COLO668 (cell line): ENCODE data around the gene IFNA2.
"Not testable (repeated sequence)": the region's sequence is repeated elsewhere in the genome, so short reads cannot be mapped to it uniquely, and the experiment has no call there.

Experiments
- DNase-seq: peaks from one replicate; lab custom pipeline; 2025; ENCODE audit not compliant: unreplicated experiment; lab: John Stamatoyannopoulos, UW

Gene IFNA2

GRCh38 chr9:21385131-21385670 is at the start of gene IFNA2:
TSS of gene IFNA2 (minus strand) at chr9:21385398. CDS start at chr9:21385329, 69 bp downstream.
- DNase-seq = no peak

GRCh38 chr9:21435015-21435383 is 49.8 kb upstream of the IFNA2 start:
- not testable (repeated sequence) for DNase-seq

DNA sequence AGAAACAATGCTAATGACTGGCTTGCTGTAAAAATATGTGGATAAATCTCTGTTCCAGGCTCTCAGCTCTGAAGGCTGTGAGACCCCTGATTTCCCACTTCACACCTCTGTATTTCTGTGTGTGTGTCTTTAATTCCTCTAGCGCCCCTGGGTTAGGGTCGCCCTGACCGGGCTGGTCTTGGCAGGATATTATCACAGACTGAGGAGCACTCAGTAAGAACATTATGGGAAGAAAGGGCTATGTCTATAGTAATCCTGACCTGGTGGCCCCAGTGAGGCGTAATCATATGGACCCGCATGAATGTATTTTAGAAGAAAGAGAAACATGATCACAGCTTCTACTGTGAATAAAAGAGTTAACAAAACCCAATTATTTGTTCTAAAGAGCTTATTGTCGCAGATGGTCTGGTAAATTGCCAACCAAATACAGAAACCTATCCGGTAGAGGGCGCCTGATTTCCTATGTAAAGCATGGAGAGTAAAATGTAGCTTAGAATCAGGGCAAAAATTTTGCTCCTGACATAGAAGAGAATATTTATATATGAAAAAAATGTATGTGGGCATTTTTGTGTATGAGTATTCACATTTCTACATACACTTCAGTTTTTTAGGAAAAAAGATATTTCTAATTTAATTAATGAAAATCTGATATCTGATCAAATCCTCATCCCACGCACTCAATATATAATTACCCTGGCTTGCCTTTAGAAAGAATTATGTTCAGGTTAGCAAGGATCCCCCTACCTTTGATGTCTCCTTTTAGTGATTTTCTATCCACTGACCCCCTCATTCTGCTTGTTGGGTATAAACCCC is 49.2 kb upstream of the IFNA2 start:
- peak; percentile 10 for DNase-seq

DNA sequence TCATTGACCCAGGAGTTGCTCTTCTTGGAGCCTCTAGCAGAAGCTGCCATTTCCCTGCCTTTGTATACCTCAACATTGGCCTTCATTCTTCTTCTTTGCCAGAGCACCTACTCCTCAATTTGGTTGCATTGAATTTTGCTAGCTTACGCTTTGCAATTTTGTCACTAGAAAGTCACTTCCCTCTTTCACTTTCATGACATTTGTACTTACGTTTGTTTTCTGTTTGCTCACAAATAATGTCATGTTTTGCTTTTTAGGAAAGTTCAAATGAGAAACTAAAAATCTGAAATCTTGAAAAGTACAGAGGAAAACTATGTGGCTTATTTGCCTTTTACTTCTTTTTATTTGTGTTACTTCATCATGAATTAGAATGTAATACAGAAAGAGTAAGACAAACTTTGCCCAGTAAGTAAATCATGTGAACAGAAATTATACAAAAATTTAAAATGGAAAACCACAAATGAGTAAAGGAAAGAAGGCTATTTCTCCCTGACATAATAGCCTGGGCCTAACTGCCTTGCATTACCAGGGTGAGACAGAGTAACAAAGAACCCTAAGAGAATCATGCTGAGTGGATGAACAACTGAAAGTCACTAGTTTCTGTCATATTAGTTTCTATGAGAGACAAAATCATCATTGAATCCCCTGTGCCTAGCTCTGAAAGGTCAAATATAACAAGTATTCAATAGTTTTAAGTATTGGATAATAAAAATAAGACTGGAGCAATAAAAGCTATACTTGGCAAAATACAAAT is 47.7 kb upstream of the IFNA2 start:
- DNase-seq = no peak

DNA sequence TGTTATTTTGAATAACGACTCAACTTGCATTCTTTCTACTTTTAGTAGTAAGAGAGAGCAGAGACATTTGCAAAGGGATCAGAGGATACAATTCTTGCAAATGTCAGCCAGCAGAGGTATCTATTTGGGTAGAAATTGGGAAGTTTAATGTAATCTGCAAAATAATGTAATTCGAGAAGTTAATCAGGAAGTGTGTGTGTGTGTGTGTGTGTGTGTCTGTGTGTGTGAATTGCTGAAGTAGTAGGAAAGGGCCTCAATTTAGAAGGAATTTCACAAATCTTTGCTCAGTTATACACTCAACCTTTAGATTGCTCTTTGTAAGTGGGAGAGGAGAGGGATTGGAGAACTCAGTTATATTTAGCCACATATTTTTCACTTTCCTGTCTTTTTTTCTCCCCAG is 44.0 kb upstream of the IFNA2 start:
- no peak for DNase-seq

GRCh38 chr9:21428235-21428634 is 43.0 kb upstream of the IFNA2 start:
- no peak for DNase-seq

DNA sequence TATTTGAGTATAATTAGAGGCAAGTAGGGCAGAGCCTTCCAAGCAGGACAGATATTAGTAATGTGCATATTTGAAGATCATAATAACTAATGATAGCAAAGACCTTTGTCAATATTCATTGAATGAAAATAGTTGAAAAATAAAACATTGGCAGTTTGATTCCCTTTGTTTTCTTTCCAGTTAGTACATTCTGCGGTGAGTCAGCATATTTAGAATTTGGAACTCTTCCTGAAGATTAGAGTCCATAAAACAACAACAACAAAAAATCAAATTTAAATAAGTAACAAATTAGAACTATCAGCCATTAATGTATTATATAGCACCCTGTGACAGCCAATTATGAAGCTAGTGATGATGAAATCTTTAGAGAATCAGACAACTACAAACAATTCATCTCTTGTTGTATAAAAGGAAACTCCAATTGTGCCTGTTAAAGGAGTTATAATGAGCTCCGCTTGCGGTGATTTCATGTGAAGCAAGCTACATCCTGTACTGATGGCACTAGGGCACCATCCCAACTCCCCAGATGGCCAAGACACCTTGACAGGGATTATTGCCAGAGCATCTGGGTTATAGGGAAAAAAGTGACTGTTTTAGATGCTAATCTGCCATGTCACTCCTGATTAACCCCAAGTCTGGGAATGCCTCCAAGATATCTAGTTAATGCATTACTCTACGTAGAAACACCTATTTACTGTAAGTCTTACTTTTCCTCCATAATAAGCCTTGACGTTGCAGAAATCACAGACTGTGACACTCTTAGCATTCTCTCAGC is 30.5 kb upstream of the IFNA2 start:
- no peak for DNase-seq

GRCh38 chr9:21414220-21414940 is 29.2 kb upstream of the IFNA2 start:
- no peak for DNase-seq

GRCh38 chr9:21413624-21414023 is 28.4 kb upstream of the IFNA2 start:
- DNase-seq = no peak

- DNase-seq = no peak
Observed at GRCh38 chr9:21413151-21413550, 28.0 kb upstream of the IFNA2 start.

GRCh38 chr9:21412107-21412506 is 26.9 kb upstream of the IFNA2 start:
- DNase-seq = no peak

- no peak for DNase-seq
Observed at GRCh38 chr9:21408817-21409216, 23.6 kb upstream of the IFNA2 start, which contains the start of gene IFNA8. TSS of gene IFNA8 (plus strand) at chr9:21409117. CDS start at chr9:21409177, 60 bp downstream.

- no peak for DNase-seq
Observed at GRCh38 chr9:21404146-21404545, 18.9 kb upstream of the IFNA2 start.

GRCh38 chr9:21402386-21403251 is 17.4 kb upstream of the IFNA2 start:
- DNase-seq = peak; percentile 17

GRCh38 chr9:21399956-21400355 is 14.8 kb upstream of the IFNA2 start:
- no peak for DNase-seq

DNA sequence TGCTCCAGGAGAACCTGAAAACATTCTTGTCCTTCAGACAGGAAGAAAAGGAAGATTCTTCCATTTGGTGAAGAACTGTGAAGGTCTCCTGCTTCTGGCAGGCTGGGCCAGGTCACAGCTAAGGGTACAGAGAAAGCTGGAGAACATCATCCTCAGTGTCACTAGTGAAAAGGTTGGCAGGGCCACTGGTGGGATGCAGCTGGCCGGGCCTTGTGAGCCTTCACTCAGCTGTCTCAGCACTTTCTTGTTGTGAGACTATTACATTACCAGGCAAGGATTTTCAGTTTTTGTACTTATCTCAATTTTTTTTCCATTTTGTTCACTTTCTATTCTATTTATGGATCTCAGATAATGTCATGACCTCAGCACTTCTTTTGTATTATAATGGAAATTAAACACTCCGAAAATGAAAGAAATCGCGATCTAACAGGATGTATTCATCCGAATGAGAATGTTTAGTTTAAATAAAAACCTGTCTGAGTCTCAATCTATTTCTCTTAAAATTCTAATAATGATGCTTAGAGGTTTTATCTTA is 13.8 kb upstream of the IFNA2 start:
- DNase-seq = no peak

- DNase-seq = peak; percentile 50
Observed at GRCh38 chr9:21395778-21396717, 10.8 kb upstream of the IFNA2 start.

GRCh38 chr9:21392270-21392669 is 7.1 kb upstream of the IFNA2 start:
- no peak for DNase-seq
